ENCODE results near the gene DUSP22. TPM values are rescaled to one million over a fixed set of nuclear protein-coding genes. Genes with fewer than 3 reads are reported as not detected.

The DUSP22 gene
- total RNA-seq, 4 donors from 2014 or later = 53.3 to 95.2 (median 71.3) TPM

- H3K36me3 ChIP-seq = no peaks in the 10 kb centered on the region
- WGBS = 82% methylated on average over 13 of the region's 14 CpGs
- no peak for TF ChIP-seq POLR2A (IDR thresholded peaks at IDR 0.05)
- TF ChIP-seq EP300 (IDR thresholded peaks at IDR 0.05) = no peak
- TF ChIP-seq, protein P1, sequence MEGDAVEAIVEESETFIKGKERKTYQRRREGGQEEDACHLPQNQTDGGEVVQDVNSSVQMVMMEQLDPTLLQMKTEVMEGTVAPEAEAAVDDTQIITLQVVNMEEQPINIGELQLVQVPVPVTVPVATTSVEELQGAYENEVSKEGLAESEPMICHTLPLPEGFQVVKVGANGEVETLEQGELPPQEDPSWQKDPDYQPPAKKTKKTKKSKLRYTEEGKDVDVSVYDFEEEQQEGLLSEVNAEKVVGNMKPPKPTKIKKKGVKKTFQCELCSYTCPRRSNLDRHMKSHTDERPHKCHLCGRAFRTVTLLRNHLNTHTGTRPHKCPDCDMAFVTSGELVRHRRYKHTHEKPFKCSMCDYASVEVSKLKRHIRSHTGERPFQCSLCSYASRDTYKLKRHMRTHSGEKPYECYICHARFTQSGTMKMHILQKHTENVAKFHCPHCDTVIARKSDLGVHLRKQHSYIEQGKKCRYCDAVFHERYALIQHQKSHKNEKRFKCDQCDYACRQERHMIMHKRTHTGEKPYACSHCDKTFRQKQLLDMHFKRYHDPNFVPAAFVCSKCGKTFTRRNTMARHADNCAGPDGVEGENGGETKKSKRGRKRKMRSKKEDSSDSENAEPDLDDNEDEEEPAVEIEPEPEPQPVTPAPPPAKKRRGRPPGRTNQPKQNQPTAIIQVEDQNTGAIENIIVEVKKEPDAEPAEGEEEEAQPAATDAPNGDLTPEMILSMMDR (IDR thresholded peaks at IDR 0.05) = no peak
- no peak for TF ChIP-seq POLR2AphosphoS5 (IDR thresholded peaks at IDR 0.05)
Measured at GRCh38 chr6:322259-322930, 30.1 kb downstream of the DUSP22 start.

DNA sequence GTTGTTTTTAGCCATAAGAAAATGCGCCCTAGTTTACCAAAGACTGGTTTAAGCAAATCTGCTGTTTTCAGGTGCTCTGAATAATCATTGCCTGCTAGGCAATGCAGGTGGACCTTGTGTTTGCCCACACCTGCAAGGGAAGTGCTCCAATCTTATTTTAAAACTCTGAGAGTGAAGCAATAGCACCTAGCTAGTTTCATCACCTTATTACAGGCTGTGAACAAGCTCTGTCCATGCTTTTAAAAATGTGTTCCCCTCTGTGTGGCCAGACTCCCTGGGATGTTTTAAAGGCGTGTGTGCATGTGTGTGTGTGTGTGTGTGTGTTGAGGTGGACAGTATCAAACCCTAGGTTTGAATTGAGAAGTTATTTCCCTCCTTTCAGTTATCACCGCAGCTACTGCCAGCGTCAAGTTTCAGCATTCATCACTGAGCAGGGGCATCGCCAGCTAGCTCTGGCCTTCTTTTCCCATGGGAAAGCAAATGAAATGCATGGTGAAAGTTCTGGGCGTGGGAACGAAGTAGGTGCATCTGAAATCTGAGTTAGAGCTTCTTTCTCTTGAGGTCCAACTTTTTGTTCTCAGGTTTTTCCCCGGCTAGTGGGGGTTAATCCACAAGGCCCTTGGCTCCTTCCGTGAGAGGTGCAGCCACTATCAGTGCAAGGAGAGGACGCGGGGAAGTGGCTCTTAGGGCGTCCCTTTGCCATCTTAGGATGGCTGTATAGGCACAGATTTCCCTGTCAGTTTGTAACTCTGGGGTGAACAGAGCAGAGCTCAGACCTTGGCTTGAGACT is 30.8 kb downstream of the DUSP22 start:
- peaks cover 25% of the 10 kb centered on the region for H3K4me1 ChIP-seq
- H3K27me3 ChIP-seq = no peaks in the 10 kb centered on the region
- no peaks in the 10 kb centered on the region for H3K36me3 ChIP-seq
- TF ChIP-seq, protein P1 (IDR thresholded peaks at IDR 0.05) = no peak
- no peak for TF ChIP-seq POLR2A (IDR thresholded peaks at IDR 0.05)
- no peak for TF ChIP-seq POLR2AphosphoS5 (IDR thresholded peaks at IDR 0.05)
- TF ChIP-seq EP300 (IDR thresholded peaks at IDR 0.05) = no peak
- WGBS = 82% methylated on average over 12 of the region's 12 CpGs
- no peak for DNase-seq (ENCODE audit: low spot score in 2 of 2)
- no peak overlapping the region for H3K27ac ChIP-seq
- H3K4me3 ChIP-seq = no peak overlapping the region
- H3K9me3 ChIP-seq = no peaks in the 10 kb centered on the region

More at GRCh38 chr6:322259-322930, 30.1 kb downstream of the DUSP22 start:
- no peaks in the 10 kb centered on the region for H3K9me3 ChIP-seq
- no peak overlapping the region for H3K4me3 ChIP-seq
- peaks cover 17% of the 10 kb centered on the region for H3K4me1 ChIP-seq
- no peak for DNase-seq (ENCODE audit: low spot score in 2 of 2)
- H3K27ac ChIP-seq = no peak overlapping the region
- H3K27me3 ChIP-seq = no peaks in the 10 kb centered on the region

GRCh38 chr6:323730-324088 is 31.4 kb downstream of the DUSP22 start:
- Histone ChIP-seq H3K36me3 (no peaks in the 10 kb centered on the region), H3K27ac (no peak overlapping the region), H3K4me3 (no peak overlapping the region), H3K27me3 (no peaks in the 10 kb centered on the region), H3K4me1 (peaks cover 30% of the 10 kb centered on the region), H3K9me3 (no peaks in the 10 kb centered on the region)
- no peak for DNase-seq (ENCODE audit: low spot score in 2 of 2)
- 55% methylated on average over 4 of the region's 4 CpGs for WGBS
- TF ChIP-seq, protein P1 (IDR thresholded peaks at IDR 0.05) = no peak
- TF ChIP-seq EP300 (IDR thresholded peaks at IDR 0.05) = no peak
- no peak for TF ChIP-seq POLR2A (IDR thresholded peaks at IDR 0.05)
- TF ChIP-seq POLR2AphosphoS5 (IDR thresholded peaks at IDR 0.05) = no peak

DNA sequence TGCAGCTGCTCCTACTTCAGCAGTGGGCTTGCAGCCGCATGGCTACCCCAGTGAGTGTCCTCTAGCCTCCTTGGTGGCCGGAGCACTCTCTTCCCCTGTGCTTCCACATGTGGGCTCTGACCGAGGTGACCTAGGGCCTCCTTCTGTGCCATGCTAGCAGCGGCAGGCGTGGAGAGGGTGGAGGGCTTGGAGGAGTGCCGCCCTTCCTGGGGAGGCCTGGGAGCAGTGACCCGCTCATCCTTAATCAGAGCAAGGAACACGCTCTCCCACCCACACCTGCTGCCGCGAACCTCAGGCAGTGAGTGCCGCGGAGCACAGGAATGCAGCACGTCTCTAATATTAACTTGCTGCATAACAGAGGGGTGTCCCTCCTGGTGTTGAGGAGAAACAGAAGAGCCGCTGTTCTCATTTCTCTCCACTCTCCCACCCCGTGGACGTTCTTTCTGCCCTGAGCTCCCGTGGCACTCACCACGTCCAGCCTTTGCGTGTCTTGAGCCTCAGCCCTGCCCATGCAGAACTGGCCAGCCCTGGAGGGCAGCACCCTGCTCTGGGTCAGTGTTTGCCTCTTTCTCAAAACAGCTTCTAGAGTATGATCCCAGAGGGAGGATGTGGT is 31.9 kb downstream of the DUSP22 start:
- Histone ChIP-seq H3K4me1 (peaks cover 31% of the 10 kb centered on the region), H3K9me3 (no peaks in the 10 kb centered on the region)

More for the DNA sequence above, 31.9 kb downstream of the DUSP22 start:
- H3K27me3 ChIP-seq = no peaks in the 10 kb centered on the region
- no peak overlapping the region for H3K4me3 ChIP-seq
- TF ChIP-seq, protein P1 (IDR thresholded peaks at IDR 0.05) = no peak
- TF ChIP-seq POLR2AphosphoS5 (IDR thresholded peaks at IDR 0.05) = no peak
- TF ChIP-seq POLR2A (IDR thresholded peaks at IDR 0.05) = no peak
- no peak for TF ChIP-seq EP300 (IDR thresholded peaks at IDR 0.05)
- no peak overlapping the region for H3K27ac ChIP-seq
- DNase-seq (ENCODE audit: low spot score in 2 of 2) = no peak
- WGBS = 84% methylated on average over 17 of the region's 19 CpGs
- no peaks in the 10 kb centered on the region for H3K36me3 ChIP-seq

Data from suprapubic skin (tissue), 4 donors.